HG03097 (cell line): ENCODE measurements around the gene CFAP68.
A peak's percentile ranks its signal among the peaks of the same experiment; 100 is the strongest.
"Not testable (repeated sequence)": the region's sequence is repeated elsewhere in the genome, so short reads cannot be mapped to it uniquely, and the experiment has no call there.

ENCODE experiments used
- ATAC-seq: cut with Tn5 transposase; IDR thresholded peaks from one replicate; pipeline ENCODE4 v1.9.1; 2021; ENCODE audit not compliant: unreplicated experiment, low FRiP score

The CFAP68 gene

GRCh38 chr11:111870113-111870512 is 9.2 kb upstream of the CFAP68 start:
- no peak for ATAC-seq

DNA sequence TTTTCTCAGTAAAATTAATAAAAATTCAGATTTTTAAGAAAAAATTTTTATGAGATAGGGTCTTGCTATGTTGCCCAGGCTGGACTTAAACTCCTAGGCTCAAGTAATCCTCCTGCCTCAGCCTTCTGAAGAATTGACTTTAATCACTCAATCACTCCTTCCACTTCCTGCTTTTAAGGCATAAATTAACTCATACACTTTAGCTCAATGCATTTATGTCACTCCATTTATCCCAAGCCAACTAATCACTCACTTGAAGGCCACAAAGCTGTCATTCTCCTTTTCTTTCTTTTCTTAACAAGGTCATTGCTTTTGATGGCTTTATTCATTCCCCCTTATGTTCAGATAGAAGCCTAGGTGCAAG is 8.8 kb upstream of the CFAP68 start:
- ATAC-seq: no peak

DNA sequence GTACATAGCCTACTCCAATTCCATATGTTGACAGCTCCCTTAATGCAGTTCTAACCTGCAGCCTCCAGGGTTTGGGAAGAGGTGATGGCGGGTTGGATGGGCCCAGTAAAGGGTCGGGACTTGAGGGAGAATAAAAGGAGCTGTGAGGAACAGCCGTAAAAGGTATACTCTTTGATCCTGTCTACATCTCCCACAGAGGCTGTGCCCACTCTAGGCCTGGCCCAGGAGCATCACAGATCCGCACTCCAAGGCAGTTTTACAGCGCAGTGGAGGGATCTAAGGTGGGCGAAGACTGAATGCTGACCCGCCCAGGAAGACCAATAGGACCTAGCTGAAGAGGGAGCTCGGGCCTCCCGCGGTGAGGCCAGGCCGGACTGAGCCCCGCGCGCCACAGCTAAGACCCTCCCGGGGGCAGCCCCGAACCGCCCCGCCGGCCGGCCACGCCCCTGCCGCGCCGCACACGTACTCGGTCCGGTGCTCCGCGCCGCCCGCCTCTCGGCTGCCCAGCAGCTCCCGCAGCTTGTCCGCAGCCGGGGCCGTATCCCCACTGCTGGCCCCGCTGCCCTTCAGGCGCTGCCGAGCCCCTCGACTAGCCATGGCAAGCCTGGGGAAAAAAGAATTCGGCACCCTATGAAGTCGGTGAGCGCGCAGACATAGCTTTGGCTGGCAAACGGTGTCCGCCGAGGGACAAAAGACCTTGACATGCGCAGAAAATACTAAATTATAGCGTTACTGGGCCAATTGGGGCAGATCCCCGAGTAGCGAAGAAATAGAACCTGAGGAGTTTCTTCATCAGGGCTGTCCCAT is 8.3 kb upstream of the CFAP68 start, which contains the start of gene ALG9:
Gene ALG9 (minus strand): TSS at position 696 of the 807 bp plus-strand sequence. CDS start 99 bp downstream, at position 597.
- peak; percentile 78 for ATAC-seq

GRCh38 chr11:111871693-111872161 is 7.6 kb upstream of the CFAP68 start:
- ATAC-seq: no peak

GRCh38 chr11:111878385-111878848 is 924 bp upstream of the CFAP68 start:
- ATAC-seq: no peak

GRCh38 chr11:111879637-111879960 is 258 bp downstream of the CFAP68 start:
- ATAC-seq: no peak

DNA sequence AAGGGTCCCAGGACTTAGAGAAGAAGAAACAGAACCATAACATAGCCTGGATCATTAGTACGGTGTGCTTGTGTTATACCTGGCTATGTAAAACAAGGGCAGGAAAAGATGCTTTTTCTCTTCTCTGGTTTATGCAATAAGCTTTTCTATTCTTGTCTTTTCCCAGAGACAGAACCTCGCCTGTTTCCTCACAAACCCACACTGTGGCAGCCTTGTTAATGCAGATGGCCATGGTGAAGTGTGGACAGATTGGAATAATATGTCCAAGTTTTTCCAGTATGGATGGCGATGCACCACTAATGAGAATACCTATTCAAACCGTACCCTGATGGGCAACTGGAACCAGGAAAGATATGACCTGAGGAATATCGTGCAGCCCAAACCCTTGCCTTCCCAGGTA is 2.9 kb downstream of the CFAP68 start:
- no peak for ATAC-seq

DNA sequence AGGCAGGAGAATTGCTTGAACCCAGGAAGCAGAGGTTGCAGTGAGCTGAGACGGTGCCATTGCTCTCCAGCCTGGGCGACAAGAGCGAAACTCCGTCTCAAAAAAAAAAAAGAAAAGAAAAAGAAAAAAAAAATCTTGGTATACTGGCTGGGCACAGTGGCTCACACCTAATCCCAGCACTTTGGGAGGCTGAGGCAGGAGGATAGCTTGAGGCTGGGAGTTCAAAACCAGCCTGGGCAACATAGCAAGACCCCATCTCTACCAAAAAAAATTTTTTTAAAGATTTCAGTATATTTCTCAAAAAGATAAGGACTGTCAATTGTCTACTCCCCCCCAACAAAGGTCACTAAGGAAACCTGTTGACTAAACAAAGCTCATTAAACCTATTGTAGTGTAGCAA is 5.7 kb downstream of the CFAP68 start:
- not testable (repeated sequence) for ATAC-seq

- no peak for ATAC-seq
Measured at GRCh38 chr11:111886032-111886431, 6.7 kb downstream of the CFAP68 start.

DNA sequence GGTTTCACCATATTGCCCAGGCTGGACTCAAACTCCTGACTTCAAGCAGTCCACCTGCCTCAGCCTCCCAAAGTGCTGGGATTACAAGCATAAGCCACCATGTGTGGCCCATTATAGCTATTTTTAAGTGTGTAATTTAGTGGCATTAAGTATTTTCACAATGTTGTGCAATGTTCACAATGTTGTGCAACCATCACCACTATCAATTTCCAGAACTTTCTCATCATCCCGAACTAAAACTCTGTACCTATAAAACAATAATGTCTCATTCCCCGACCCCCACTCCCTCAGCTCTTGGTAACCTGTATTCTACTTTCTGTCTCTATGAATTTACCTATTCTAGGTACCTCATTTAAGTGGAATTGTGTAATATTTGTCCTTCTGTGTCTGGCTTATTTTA is 7.5 kb downstream of the CFAP68 start:
- ATAC-seq: no peak

GRCh38 chr11:111905411-111905810 is 26.1 kb downstream of the CFAP68 start:
- no peak for ATAC-seq

DNA sequence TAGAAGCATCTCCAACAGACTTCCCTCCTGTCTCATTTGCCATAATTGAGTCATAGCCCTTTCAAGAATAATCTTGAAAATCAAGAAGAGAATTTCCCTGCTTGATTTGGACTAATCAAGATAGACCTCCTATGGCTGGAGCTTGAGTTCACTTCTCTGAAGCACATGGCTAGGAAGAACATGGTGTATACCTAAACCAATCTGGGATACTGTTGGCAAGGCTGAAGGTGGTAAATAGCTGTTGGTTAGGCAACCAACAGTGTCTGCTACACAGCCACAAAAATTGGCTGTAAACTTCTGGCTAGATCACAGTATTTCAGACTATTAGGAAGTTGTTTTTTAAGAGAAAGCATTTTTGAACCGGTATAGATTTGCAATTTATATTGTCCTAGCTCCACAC is 27.3 kb downstream of the CFAP68 start:
- no peak for ATAC-seq

DNA sequence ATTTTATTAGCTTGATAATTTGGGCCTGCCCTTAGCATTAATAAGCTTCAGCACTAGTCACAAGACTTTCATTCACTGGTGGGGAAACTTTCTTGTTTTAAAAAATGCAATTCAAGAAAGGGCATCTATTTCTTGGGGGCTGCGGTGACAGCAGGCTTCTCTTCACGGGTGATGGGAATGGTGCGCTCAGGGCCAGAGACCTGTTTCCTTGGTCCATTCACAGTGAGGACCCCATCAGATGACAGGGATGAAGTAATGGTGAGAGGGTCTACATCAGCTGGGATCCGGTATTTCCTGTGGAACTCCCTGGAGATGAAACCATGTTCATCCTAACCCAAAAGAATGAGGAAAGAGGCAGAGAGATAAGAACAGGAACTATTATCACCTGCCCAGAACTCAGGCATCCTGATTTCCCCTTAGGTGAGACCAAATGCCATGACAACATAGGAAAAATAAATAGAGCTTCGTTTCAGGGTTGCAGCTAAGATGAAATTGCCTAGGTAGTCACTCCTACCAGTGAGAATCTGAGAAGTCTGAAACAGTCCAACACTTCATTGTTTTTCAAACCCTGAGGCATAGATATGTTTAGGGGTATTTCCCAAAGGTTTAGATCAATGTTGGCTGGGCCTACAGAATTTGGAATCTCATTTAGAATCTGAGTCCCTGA is 29.4 kb downstream of the CFAP68 start:
- no peak for ATAC-seq

- no peak for ATAC-seq
Measured at GRCh38 chr11:111909378-111909777, 30.0 kb downstream of the CFAP68 start.

GRCh38 chr11:111910676-111911562 is 31.6 kb downstream of the CFAP68 start:
- no peak for ATAC-seq

DNA sequence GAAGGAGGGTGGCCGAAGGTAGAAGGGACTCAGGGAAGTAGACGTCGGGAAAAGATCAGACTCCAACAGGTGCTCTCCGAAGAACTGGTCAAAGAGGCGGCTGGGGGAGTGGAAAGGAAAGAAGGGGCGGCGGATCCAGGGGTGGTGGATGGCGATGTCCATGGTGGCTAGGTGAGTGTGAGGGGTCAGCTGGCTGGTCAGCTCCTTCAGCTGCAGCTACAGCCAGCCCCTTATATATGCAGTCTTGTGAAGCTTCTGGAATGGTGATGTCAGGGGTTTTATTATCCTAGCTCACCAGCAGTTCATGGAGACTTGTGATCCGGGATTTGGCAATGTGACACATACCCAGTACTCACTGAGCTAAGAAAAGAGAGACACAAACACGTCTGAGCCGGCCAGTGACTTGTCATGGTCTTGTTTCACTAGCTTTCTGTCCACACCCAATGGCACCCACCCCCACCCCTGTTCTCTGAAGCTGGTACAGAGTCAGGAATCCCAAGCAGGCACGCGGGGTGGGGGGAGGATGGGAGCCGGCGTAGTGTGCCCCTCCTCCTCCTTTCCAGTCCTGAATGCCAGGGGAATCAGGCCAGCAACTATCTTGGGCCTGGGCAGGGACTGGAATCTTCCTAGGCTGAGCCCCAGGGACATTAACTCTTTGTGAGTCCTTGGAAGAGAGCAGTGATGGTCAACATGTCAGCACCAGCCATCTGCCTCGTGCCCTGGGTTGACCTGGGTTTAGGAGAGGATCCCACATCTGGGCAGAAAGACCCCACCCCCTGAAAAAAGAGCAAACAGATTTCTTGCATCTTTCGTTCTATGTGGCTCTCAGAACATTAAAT is 32.4 kb downstream of the CFAP68 start, which contains the start of gene CRYAB:
Gene CRYAB (minus strand): TSS at position 208 of the 839 bp plus-strand sequence. CDS start 46 bp downstream, at position 162.
- ATAC-seq: no peak

GRCh38 chr11:111912535-111912934 is 33.2 kb downstream of the CFAP68 start, which contains the start of gene HSPB2:
Gene HSPB2, plus strand, starts transcription at chr11:111912734. Its CDS starts 96 bp downstream, at chr11:111912830.
- no peak for ATAC-seq

DNA sequence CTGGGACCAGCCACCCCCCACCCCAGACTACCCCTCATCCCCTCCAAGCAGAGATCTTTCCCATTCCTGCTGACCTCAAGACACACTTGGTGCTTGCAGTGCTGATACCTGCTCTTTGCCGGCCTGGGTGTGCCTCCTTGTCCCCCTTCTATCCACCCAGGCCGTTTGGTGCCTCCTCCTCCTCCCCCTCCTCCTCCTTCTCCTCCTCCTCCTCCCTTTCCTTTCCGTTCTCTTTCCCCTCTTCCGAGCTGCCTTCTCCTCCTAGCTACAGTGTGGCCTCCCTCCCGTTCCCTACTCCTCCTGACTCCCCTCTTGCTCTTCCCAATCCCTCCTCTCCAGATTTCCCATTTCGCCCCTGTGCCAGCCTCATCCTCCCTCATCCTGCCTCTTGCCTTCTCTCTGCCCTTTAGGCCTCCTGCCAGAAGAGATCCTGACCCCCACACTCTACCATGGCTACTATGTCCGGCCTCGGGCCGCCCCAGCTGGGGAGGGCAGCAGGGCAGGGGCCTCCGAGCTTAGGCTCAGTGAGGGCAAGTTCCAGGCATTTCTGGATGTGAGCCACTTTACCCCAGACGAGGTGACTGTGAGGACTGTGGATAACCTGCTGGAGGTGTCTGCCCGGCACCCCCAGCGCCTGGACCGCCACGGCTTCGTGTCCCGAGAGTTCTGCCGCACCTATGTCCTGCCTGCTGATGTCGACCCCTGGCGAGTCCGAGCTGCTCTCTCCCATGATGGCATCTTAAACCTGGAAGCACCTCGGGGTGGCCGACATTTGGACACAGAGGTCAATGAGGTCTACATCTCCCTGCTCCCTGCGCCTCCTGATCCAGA is 33.9 kb downstream of the CFAP68 start:
- no peak for ATAC-seq

GRCh38 chr11:111913997-111914396 is 34.7 kb downstream of the CFAP68 start:
- no peak for ATAC-seq
